Stimulated activated CD8-positive, alpha-beta memory T cell treated with anti-CD3 and anti-CD28 coated beads, Interleukin-4, amount 100 ng/mL, for 4 hours (primary cell): ENCODE measurements around the gene LIMK2.
A peak's percentile ranks its signal among the peaks of the same experiment; 100 is the strongest.
"Not testable (repeated sequence)": the region's sequence is repeated elsewhere in the genome, so short reads cannot be mapped to it uniquely, and the experiment has no call there.

Experiments used
- DNase-seq, 2 donors: peaks; one replicate each; pipeline ENCODE4 v3.0.0-alpha.2; 2020; ENCODE audit warnings: low read depth in 2 of 2, low spot score in 1 of 2

Gene LIMK2

DNA sequence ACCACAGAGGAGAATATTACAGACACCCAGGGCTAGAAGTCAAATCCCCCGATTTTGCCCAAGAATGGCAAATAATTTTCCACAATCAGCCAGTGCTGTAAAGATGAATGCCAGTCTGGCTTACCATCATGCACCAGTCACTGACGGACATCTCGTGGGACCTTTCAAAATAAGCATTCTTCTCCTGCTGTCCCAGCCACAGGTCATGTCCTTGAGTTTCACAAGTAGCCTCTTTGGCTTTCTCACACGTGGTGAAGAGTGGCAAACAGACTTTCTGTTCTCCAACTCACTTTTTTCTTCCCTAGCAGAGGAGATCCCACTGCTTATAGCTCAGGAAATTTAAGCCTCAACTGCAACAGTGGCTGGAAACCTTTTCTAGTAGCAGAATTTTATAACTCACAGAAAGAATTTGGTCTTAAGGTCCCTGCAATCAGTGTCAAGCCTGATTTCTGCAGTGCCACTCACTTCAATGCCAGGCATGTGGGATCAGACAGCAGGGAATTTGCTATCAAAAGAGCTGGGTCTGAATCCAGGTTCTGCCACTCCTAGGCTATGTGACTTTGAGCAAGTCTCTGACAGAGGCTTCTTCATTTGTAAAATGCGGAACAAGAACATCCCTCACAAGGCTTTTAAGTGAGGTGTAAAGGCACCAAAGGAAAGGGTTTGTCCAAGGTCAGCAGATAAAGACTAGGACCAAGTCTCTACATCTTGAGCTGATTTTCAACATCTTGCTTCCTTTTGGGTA, 76.6 kb downstream of the LIMK2 start:
- no peak for DNase-seq

DNA sequence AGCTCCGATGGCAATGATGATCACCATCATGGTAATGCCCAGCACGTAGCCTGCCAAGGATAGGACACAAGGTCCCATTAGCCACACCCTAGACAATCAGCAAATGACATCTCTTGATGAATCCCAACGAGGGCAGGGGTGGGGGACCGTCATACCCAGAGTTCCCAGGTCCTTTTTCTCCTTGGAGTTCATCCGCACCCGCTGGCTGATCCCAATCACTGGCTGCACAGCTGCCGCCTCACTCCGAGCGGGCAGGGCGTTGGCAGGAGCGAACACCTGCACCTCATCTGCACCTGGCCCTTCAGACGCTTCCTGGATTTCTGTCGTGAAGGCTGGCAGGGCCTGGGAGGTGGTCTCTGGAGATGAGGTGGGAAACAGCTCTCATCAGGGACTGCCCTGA, 77.2 kb downstream of the LIMK2 start:
- no peak for DNase-seq

GRCh38 chr22:31290494-31291471, 78.7 kb downstream of the LIMK2 start:
- peak; percentile 80 to 88 for DNase-seq

- DNase-seq: no peak
These were observed 79.6 kb downstream of the LIMK2 start for GRCh38 chr22:31291481-31292235.

DNA sequence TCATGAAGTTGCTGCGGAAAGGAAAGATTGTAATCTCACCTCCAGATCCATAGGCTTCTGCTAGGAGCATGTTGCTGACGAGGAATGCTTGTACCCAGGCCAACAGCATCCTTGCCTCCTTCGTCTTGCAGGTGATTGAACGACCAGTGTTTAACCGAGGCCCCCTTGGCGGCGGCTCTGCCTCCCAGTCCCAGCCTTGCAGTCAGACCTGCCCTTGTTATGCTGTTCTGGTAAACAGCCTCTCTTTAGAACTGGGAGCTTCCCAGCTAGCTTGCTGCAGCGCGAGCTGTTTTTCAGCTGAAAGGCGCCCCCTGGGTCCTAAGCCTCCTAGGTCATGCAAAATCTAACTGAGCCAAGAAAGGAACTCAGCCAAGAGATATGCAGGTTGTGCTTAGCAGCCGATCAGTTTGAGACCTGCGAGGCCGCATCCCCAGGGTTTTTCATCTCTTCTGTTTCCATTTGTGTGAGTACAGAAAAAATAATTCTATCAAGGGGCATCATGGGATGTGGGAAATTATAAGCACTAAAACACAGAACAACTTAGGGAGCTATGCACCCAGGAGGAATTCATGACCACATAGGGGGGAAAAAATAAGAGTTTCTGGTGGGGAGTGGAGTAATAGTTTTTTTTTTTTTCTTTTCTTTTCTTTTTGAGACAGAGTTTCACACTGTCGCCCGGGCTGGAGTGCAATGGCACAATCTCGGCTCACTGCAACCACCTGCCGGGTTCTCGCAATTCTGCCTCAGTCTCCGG, 80.3 kb downstream of the LIMK2 start, which contains the start of gene PIK3IP1:
Gene PIK3IP1, minus strand, starts transcription at position 253 of the 754 bp plus-strand sequence. Its CDS starts 144 bp downstream, at position 109.
- DNase-seq: peak; percentile 58 to 73

GRCh38 chr22:31295360-31295759, 83.3 kb downstream of the LIMK2 start:
- DNase-seq: no peak

GRCh38 chr22:31295831-31296657, 83.9 kb downstream of the LIMK2 start:
- DNase-seq: no peak

DNA sequence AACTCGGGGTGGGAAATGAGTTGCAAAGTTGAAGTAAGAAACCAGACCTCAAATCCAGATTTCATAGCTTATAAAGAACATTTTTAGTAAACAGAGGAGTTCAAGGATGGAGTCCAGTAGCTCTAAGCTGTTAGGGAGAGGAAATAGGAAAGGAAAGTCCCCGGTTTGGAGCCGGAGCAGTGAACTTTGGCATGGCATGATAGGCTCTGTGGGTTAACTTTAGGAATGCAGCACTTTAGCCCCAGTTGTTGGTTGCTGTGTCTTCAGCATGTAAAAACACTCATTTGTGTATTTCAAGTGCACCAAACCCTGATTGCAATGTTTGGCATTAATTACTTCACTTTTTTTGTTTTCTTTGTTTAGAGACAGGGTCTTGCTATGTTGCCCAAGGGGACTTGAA, 88.8 kb downstream of the LIMK2 start:
- DNase-seq: no peak

GRCh38 chr22:31302006-31302405, 89.9 kb downstream of the LIMK2 start:
- DNase-seq: no peak

DNA sequence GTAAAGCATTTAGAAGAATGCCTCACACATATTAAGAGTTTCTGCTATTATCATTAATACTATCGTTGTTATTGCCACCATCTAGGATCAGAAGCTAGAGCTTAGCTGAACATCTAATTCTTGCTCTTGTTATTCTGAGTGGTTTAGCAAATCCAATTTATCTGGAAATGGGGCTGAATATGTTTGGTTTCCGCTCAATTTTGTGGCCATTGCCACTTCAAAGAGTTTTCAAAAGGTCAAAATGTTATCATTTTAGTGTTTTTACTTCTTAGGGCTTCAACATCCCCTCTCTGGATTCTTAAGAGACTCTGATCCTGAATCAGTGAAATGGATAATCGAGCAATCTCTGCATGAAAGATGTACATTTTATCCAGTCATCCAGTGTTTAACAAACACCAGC, 90.4 kb downstream of the LIMK2 start:
- no peak for DNase-seq

DNA sequence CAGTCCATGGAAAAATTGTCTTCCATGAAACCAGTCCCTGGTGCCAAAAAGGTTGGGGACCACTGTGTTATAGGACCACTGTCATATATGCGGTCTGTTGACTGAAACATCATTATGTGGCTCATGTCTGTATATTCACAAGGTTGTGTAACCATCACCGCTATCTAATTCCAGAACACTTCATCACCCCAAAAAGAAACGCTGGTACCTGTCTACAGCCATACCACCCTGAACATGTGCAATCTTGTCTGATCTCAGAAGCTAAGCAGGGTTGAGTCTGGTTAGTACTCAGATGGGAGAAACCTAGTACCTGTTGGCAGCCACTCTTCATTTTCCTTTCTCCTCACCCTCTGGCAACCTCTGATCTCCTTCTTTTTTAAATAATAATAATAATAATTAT, 93.1 kb downstream of the LIMK2 start:
- no peak for DNase-seq

DNA sequence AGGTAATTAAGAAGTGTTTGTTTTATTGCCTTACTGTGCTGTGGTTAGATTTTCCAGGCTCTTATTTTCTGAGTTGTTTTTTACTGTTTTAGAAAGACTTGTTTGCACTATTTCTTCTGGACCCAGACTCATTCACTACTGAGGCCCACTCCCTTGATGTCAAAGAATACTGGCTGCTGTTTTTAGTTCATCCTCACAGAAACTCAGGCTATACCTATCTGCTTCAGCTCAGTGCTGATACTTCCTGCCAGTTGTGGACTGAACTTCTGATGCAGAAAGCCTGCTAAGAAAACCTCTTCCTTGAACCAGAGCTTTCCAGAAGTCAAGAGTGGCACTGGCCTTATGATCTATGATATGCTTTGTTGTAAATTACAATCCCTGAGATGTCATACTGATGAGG, 96.1 kb downstream of the LIMK2 start:
- DNase-seq: no peak

GRCh38 chr22:31313366-31314147, 101.5 kb downstream of the LIMK2 start:
- peak in 1 of 2 donors; percentile 52 for DNase-seq

DNA sequence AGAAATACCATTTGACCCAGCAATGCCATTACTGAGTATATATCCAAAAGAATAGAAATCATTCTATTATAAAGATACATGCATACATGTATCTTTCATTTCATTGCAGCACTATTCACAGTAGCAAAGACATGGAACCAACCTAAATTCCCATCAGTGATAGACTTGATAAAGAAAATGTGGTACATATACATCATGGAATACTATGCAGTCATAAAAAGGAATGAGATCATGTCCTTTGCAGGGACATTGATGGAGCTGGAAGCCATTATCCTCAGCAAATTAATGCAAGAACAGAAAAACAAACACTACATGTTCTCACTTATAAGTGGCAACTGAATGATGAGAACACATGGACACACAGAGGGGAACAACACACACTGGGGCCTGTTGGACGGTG, 102.1 kb downstream of the LIMK2 start:
- not testable (repeated sequence) for DNase-seq

DNA sequence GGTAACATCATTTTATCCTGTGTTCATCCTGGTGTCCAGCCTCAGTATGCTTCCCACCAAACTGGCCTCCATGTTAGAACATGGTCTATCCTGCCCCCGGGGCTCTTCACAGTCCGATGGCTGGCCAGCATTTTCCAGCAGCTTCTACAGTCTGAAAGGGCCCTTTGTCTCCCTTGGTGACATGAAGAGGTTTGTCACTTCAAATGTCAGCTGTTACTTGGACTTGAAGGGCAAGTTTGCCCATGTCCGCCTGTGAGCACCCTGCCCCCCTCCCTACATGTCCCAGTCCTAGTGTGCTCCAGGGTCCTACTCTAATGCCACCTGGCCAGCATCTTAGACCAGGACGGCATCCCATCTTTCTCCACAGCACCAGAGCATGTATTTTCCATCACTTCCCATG, 109.3 kb downstream of the LIMK2 start:
- no peak for DNase-seq

GRCh38 chr22:31323578-31324550, 111.8 kb downstream of the LIMK2 start:
- DNase-seq: no peak

DNA sequence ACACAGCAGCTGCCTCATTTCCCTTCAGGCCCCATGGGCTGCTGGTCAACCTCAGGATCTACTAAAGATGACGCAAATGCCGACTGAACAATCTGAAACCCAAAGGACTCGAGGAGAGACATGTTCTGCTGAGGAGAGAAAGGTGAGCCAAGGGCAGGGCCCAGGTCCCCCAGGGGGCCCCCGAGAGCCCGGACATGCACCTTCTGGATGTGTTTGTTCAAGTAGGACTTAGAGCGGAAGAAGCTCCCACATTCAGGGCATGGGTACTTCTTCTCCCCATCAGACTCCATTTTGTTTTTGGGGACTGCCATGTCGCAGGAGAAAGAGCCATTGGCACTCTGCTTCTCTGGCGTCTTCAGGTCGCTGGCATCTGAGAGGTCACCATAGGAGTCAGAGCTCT, 114.8 kb downstream of the LIMK2 start:
- DNase-seq: no peak
